Neural crest cell (in vitro differentiated cells): Measurements from ENCODE around the gene EFCAB11. TPM values are rescaled to one million over a fixed set of nuclear protein-coding genes. Genes with fewer than 3 reads are reported as not detected.

Source experiments
- DNase-seq: peaks from one replicate; pipeline ENCODE4 v3.0.0; 2021; ENCODE audit warnings: low read depth, mixed read lengths, low spot score
- H3K27ac Mint-ChIP-seq: one replicate; pipeline ENCODE4 v1.8.0; 2021; ENCODE audit warnings: mild to moderate bottlenecking, mixed read lengths; ENCODE audit not compliant: unreplicated experiment
- H3K27me3 Mint-ChIP-seq: 2 replicates; pipeline ENCODE4 v1.8.0; 2021; ENCODE audit warnings: low read depth, mild to moderate bottlenecking, mixed read lengths
- H3K36me3 Mint-ChIP-seq: 2 replicates; pipeline ENCODE4 v1.8.0; 2021; ENCODE audit warnings: low read depth, mild to moderate bottlenecking, mixed read lengths
- H3K4me1 Mint-ChIP-seq: 2 replicates; pipeline ENCODE4 v1.8.0; 2021; ENCODE audit warnings: mixed read lengths
- H3K4me3 Mint-ChIP-seq: one replicate; pipeline ENCODE4 v1.8.0; 2021; ENCODE audit warnings: mild to moderate bottlenecking, mixed read lengths
- H3K9me3 Mint-ChIP-seq: 2 replicates; pipeline ENCODE4 v1.8.0; 2021; ENCODE audit warnings: mixed read lengths
- CTCF ChIP-seq: fragments of 200-600 bp; sonication (generic); conservative IDR thresholded peaks from 2 replicates; pipeline ENCODE4 v1.5.0; 2021; ENCODE audit warnings: antibody characterized with exemption, mild to moderate bottlenecking
- total RNA-seq: library from RNA; stranded (reverse); gene quantifications from 2 replicates; pipeline ENCODE4 v1.2.1, GENCODE V29; 2021

EFCAB11 gene
- total RNA-seq, 1 donor from 2014 or later: 15.4 TPM

GRCh38 chr14:89845346-89845745 lies 109.2 kb downstream of the EFCAB11 start:
- H3K27me3 Mint-ChIP-seq: no peaks in the 10 kb centered on the region
- H3K4me3 Mint-ChIP-seq: no peak overlapping the region
- TF ChIP-seq CTCF: no peak
- H3K36me3 Mint-ChIP-seq: peaks cover 2% of the 10 kb centered on the region
- no peak for DNase-seq
- H3K4me1 Mint-ChIP-seq: no peaks in the 10 kb centered on the region
- no peaks in the 10 kb centered on the region for H3K9me3 Mint-ChIP-seq
- H3K27ac Mint-ChIP-seq: no peak overlapping the region

GRCh38 chr14:89844508-89844907 lies 110.0 kb downstream of the EFCAB11 start:
- Mint-ChIP-seq H3K9me3 (peaks cover under 1% of the 10 kb centered on the region), H3K27ac (no peak overlapping the region), H3K36me3 (peaks cover 2% of the 10 kb centered on the region), H3K4me1 (no peaks in the 10 kb centered on the region), H3K4me3 (no peak overlapping the region), H3K27me3 (no peaks in the 10 kb centered on the region)
- no peak for TF ChIP-seq CTCF
- no peak for DNase-seq

- Mint-ChIP-seq H3K27ac (no peak overlapping the region), H3K27me3 (no peaks in the 10 kb centered on the region), H3K4me1 (no peaks in the 10 kb centered on the region), H3K4me3 (no peak overlapping the region), H3K36me3 (peaks cover 4% of the 10 kb centered on the region), H3K9me3 (peaks cover 13% of the 10 kb centered on the region)
- no peak for DNase-seq
- TF ChIP-seq CTCF: no peak
Observed at GRCh38 chr14:89842837-89843236, 111.7 kb downstream of the EFCAB11 start.

- Mint-ChIP-seq H3K36me3 (peaks cover 4% of the 10 kb centered on the region), H3K9me3 (peaks cover 13% of the 10 kb centered on the region), H3K4me1 (no peaks in the 10 kb centered on the region), H3K4me3 (no peak overlapping the region), H3K27me3 (no peaks in the 10 kb centered on the region), H3K27ac (no peak overlapping the region)
- no peak for DNase-seq
- no peak for TF ChIP-seq CTCF
Observed at GRCh38 chr14:89841851-89842250, 112.7 kb downstream of the EFCAB11 start.

- DNase-seq: no peak
- no peak overlapping the region for H3K4me3 Mint-ChIP-seq
- H3K27me3 Mint-ChIP-seq: no peaks in the 10 kb centered on the region
- peaks cover 4% of the 10 kb centered on the region for H3K36me3 Mint-ChIP-seq
- no peak overlapping the region for H3K27ac Mint-ChIP-seq
- peaks cover 13% of the 10 kb centered on the region for H3K9me3 Mint-ChIP-seq
- no peak for TF ChIP-seq CTCF
- H3K4me1 Mint-ChIP-seq: peaks cover 7% of the 10 kb centered on the region
Observed at GRCh38 chr14:89836830-89837469, 117.6 kb downstream of the EFCAB11 start.
